Pulmonary artery endothelial cell (primary cell): ENCODE data around the gene AFTPH. TPM values are rescaled to one million over a fixed set of nuclear protein-coding genes. Genes with fewer than 3 reads are reported as not detected.

ENCODE experiments used
- DNase-seq: peaks from one replicate; pipeline ENCODE4 v3.0.0-alpha.2; 2011; ENCODE audit warnings: low read depth, low spot score
- total RNA-seq: library from RNA; depleted of rRNA; stranded (reverse); fragments of >200 nt; gene quantifications from 2 replicates; pipeline ENCODE4 v1.2.3, GENCODE V29; 2014

Gene AFTPH
- total RNA-seq, 1 donor from 2014 or later: 30.3 TPM

DNA sequence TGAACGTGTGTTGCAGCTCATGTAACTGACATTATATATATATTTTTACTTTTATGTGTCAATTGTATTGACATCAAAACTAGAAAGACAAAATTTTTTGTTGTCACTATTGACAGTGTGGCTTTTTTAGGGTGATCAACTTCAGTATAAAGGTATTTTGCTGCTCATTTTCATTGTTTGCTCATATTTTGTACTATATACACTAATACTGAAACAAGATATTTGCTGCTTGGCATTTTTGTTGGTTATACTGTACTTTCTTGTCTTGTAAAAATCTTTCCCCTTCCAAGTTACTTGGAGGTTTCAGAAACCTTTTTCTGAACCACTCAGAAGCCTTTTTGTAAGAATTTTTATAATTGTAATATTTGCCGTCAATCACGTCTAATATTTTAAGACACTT lies 16.5 kb downstream of the AFTPH start:
- no peak for DNase-seq

DNA sequence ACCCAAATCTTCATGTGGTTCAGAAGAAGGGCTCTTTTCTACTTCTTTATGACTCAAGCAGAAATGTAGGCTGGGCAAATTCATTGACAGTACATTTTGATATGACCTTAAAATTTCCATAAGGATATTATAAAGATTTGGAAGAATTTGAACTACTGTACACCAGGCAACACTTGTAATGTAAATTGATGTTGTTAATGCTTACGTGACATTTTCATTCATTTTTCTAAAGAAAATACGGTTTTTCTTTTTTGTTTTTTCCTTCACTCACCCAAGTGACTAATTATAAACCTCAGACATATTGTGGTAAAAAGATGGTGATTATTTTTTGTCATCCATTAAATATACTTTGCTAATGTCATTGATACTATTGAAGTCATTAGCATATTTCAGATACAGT lies 17.4 kb downstream of the AFTPH start:
- DNase-seq: no peak

DNA sequence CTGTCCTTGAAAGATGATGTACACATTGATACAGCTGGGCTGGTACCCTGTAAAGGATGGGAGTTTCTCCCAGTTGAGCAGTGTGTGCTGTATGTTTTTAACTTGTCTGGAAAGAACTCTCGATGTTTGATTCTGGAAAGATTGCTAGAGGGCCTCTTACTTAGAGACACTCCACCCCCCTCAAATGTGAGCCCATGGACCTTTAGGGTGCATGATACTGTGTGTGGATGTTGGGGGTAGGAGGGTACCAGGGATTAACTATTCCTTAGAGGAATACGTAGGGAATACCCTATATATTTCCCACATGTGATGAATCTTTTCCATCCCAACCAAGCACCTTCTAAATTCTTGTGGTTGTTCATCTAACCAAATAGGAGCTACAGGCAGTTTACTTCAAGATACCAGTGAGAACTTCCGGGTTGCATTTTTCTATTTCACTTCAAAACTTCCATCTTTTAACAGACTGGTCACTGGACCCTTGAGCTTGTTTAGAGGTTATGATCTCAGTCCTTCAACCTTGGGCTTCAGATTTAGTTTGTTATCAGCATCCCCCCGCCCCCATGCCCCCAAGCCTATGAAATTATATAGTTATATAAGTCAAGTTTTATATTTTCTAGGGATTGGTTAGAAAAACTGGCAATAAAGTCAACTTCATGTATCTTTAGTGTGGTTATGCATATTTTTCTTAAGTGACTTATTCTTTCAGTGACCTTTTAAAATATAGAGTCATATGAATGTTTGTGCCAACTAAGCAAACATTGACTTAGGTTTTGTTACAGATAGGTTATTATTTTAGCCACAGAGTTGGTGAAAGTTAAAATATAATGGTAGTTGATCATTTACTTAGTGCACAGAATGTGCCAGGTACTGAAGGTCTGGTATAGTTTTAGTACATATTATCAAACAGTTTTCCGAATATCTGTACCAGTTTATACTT lies 18.2 kb downstream of the AFTPH start:
- no peak for DNase-seq

DNA sequence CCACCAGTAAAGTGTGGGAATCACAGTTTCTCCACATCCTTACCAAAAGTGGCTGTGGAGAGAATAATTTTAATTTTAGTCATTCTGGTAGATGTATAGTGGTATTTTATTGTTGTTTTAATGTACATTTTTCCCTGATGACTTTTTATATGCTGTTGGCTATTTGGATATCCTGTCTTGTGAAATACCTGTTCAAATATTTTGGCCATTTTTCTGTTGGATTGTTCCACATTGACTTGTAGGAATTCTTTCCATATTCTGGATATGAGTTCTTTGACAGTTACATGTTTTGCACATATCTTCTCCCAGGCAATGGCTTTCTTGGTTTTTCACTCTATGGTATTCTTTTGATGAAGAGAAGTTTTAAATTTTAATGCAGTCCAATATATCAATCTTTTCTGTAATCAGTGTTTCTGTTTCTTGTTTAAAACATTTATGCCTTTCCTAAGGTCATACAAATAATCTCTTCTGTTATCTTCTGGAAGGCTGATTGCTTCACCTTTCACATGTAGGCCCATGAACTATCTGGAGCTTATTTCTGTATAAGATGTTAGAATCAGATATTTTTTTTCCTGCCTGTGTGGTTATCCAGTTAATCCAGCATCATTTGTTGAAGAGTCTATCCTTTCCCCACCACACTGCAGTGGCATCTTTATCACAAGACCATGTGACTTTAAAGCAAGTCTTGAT lies 19.0 kb downstream of the AFTPH start:
- no peak for DNase-seq

DNA sequence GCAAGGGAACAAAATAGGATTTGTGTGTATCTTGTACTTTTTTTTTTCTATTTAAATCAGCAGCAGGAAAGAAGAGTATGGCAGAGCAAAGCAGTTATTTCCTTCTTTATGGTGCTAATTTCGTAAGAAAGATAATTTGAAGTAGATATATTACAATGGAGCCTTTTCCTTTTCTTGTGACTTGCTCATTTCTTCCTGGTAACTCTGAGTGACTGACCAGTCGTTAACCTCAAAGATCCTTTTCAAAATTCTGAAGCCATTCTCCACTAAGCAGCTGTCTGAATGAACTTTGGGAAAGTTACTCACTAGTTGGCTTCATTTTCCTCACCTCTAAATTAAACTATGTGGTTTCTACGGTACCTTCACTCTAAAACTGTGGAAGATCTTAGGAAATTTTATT lies 24.6 kb downstream of the AFTPH start:
- DNase-seq: no peak

DNA sequence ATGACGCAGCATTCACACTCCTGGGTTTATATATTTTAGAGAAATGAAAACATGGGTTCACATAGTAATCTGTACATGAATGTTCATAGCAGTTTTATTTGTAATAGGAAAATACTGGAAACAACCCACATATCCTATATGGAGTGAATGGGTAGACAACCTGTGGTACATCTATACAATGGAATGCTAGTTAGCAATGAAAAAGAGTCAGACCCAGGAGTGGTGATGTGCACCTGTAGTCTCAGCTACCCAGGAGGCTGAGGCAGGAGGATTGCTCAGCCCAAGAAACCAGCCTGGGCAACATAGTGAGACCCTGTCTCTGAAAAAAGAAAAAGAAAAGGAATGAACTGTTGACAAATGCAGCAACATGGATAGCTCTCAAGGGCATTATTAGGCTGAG lies 25.9 kb downstream of the AFTPH start:
- DNase-seq: no peak

DNA sequence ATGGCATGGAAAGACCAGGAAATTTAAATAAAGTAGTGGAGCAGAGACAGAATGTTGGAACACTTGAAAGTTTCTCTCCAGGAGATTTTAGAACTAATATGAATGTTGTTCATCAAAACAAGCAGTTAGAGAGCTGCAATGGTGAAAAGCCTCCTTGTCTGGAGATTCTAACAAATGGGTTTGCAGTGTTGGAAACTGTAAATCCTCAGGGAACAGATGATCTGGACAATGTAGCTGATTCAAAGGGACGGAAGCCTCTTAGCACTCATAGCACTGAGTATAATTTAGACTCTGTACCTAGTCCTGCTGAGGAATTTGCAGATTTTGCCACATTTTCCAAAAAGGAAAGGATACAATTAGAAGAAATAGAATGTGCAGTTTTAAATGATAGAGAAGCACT lies 27.7 kb downstream of the AFTPH start:
- no peak for DNase-seq

DNA sequence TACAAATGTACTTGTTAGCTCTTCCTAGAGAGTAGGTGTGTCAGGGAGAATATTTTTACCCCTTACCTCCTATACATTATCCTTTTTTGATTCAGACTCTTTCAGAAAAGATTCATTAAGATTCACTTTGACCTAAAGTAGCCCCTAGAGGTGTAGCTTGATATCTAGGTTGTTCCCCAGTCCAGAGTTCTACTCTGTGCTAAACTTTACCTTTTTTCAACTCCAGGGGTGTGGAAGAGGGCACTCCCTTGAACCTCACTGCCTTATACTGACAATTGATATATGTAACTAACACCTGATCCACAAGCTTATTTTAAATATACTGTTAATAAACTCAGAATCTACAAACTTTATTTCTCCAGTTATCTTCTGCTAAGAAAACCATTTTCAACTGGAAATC lies 30.0 kb downstream of the AFTPH start:
- DNase-seq: no peak

DNA sequence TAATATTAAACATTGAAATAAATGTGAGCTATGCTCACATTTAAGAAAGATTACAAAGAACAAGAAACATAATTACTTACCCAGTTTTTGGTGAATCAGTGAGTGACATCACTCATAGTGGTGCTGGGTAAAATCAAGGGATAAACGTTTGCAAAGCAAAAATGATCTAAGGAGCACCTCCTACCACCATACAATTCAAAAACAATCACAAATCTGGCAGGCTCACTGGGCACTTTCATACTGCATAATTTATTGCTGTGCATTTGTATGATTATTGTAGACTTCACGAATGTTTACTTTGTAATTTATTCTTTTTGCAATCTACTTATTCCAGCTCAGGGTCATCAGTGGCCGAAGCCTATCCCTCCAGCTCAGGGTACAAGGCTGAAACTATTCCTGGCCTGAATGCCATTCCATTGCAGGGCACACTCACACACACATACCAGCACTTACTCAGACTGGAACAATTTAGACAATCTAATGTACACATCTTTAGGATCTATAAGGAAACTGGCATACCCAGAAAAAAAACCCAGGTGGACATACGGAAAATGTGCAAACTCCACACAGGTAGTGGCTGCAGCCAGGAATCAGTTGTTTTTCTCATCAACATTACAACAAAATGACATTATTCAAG lies 34.4 kb downstream of the AFTPH start:
- DNase-seq: no peak

DNA sequence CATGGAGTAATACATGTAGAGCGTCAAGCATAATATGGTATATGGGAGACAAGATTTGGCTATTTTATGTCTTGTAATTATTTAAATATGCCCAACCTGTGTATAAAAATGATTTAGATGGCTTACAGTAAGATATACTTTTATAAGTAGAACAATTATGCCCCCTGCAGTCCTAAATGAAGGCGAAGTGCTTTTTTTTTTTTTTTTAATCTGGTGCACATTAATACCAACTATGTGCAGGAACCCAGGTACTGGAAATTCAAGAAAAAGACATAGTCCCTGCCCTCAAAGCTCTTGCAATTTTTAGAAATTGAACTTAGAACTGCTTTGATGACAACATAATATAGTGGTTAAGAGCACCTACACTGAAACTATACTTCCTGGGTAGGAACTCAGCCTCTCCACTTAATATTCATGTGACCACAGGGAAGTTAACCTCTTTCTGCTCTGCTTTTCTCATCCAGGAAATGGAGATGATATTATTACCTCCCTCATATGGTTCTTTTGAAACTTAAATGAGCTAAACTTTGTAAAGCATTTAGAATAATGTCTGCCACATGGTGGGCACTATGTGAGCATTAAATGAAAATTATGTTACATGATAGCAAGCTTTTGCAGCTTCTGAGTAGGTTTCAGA lies 38.1 kb downstream of the AFTPH start:
- DNase-seq: no peak

DNA sequence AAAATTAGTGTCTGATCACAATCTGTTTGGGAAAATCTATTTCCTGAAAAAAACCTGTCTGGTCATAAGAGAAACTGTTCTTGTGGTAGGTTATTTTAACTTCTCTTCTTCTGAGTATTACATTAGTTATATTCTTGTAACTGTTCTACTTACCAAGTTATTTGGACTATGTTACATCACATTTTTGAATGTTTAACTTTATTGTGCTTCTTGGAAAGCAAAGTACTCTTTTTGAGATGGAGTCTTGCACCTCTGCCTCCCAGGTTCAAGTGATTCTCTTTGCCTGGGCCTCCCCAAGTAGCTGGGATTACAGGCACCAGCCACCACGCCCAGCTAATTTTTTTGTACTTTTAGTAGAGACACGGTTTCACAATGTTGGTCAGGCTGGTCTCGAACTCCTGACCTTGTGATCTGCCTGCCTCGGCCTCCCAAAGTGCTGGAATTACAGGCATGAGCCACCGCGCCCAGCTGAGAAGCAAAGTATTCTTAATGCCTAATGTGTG lies 39.4 kb downstream of the AFTPH start:
- no peak for DNase-seq

DNA sequence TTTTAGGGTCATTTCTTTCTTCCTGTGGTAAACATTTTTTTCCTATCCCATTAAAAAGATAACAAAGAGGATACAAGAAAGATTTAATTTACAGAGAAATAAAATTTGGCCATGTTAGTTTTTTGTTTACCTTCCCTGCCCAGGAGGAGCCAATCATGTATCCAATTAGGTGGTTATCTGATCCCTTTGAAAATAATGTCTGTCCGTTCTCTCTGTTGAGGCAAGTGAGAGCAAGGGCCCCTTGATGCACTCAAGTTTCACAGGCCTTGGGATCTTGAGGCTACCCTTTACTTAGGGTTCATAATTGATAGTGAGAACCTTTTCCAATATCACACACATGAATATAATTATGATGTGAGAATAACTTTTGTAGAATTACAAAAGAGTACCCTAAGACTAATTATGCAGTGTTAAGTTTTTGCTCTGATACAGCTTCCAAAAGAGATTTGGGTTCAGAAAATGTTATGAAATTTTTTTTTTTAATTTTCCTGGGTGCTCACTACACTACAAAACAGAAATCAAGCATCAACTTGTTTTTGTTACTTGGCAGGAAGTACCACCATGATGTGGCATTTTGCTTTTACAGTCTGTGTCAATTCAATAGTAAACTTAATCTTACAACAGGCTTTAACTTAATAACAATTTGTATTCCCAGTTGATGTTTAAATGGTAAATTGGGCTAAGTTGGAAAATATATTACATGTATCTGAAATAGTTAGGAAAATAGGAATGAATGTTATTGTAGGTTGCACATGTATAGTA lies 42.0 kb downstream of the AFTPH start:
- DNase-seq: no peak

DNA sequence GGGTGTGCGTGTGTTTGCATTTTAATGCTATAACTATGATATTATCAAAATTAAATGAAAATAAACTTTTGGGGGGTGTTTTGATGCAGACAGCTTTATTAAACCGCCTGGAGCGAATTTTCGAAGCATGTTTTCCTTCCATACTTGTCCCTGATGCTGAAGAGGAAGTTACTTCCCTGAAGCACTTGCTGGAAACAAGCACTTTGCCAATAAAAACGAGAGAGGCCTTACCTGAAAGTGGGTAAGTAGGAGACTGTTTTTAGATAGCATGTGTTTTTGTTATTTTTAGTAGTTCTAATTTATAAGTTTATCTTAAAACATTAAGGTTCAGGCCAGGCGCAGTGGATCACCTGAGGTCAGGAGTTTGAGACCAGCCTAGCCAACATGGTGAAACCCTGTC lies 43.3 kb downstream of the AFTPH start:
- DNase-seq: no peak

DNA sequence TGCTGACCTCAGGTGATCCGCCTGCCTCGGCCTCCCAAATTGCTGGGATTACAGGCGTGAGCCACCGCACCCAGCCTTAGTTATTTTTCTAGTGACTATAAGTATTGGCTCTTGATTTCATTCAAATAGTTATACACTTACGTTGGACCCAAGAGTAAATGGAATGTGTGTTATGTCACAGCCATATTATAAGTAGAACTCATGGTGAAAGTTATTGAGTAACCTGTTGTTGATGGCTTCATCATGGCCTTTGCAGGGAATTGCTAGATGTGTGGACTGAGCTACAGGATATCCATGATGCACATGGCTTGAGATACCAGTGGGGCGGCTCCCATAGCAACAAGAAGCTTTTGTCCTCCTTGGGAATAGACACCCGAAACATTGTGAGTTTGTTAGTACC lies 44.7 kb downstream of the AFTPH start:
- no peak for DNase-seq

DNA sequence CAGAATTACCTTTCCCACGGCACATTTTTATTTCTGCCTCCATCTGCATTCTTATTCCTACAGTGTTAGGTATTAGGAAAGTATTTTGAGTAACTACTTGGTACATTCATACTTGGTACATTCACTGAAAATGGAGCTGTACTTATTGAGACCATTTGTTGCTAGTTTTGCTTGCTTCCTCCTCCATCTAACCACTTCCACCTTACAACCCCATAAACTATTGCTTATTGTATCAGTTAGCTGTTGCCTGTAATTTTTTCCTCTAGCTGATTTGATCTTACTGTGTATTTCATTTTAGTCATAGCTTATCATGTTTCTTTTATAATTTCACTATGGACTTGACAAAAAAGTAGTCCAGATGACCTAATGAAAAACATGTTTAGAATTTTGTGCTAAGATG lies 50.7 kb downstream of the AFTPH start:
- no peak for DNase-seq

DNA sequence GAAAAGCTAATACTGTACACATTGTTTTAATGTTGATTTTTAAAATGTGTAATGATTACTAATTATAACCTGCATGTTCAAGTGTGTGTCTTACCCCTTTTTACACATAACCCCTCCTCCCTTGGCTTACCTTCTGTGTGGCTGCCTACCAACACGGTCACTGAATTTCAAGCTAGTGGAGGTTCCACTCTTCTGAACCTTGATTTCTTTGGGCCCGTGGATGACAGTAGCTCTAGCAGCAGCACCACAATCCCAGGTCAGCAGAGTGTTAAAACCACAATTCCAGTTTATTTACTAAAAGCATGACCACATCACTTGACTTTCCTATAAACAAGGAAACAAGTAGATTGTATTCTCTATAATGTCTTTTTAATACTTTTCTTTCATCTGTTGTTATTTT lies 56.9 kb downstream of the AFTPH start:
- no peak for DNase-seq

DNA sequence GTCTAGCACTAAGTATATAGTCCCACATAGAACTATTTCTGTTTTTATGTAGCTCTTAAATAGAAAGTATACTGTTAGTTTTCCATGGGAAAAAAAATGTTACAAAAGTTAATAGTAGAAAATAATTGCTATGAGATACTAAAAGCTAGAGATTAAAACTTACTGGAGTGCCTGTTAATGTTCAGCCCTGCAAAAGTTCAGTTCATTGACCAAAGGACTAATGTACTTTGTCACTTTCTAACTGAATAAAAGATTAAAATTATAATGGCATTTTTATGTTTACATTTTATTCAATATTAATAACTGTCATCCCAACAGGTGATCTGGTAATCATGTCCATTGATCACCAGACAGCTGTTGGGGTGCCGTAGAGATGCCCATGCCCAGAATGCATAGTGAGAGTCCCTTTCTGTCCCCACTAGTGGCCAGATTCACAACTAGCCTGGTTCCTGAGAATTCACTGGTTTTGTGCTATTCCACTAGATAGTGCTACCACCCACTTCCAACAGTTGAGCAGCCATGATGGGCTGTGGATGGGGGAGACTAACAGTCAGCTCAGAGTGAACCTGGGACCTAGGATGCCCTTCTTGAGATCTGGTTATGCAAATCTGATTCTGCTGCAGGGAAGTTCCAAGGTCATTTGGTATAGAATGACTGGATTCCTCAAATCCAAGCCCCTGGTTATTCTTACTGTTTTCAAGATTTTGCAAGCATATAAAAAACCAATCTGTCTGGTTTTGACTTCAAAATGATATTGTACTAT lies 57.8 kb downstream of the AFTPH start:
- DNase-seq: no peak

DNA sequence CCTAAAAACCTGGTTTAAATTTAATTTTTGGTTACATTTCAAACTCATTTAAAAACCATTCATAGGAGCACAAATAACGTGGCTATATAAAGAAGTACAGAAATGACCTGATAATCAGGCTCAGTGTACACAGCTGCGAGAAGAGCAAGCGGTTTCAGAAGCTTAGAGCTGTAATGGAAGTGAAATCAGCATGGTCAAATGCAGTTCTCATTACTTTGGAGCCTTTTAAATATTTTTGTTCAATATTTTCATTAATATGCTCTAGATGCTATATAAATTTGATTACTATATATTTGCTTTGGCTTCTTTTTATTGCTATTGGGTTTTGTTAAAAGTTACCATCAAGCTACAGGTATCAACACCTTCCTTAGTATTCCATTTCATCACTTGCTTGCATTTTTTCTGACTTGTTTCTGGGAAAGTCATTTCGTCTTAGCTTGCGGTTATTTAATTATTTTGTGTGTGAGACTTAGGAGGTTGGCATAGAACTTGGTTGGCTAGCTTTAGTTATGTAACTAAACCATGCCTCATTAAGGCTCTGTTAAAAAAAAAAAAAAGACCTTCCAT lies 58.7 kb downstream of the AFTPH start:
- DNase-seq: no peak

DNA sequence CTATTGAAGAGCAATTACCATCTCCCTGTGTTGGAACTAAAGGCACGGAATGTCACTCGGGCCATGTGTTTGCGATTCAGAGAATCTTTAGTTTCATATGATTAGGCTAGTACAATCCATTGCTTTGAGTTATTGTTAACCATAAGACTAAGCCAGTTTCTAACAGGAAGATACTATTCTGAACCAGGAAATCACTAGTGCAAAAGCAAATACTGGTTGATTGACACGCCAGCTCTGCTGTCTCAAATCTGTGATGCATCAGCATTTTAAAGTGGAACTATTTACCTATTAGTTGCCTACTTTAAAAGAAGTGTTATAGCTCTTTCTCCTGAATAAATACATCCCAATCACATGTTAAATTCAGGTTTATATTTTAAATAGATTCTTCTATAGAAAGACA lies 61.9 kb downstream of the AFTPH start:
- DNase-seq: no peak
